Ecto neural progenitor cell (in vitro differentiated cells): ENCODE results near the gene RHBDF2.
"Not testable (repeated sequence)": the region's sequence is repeated elsewhere in the genome, so short reads cannot be mapped to it uniquely, and the experiment has no call there.

Source experiments
- DNase-seq: peaks from one replicate; pipeline ENCODE4 v3.0.0-alpha.2; 2018; ENCODE audit warnings: low spot score

Gene RHBDF2

GRCh38 chr17:76538281-76538931 lies 37.2 kb upstream of the RHBDF2 start:
- peak; percentile 72 for DNase-seq

GRCh38 chr17:76537578-76538280 lies 36.5 kb upstream of the RHBDF2 start, which contains the start of gene CYGB:
CYGB (minus strand) TSS chr17:76537709; CDS start chr17:76537542, 167 bp downstream.
- peak; percentile 78 for DNase-seq

GRCh38 chr17:76537288-76537577 lies 36.0 kb upstream of the RHBDF2 start:
- DNase-seq = no peak

GRCh38 chr17:76536511-76537287 lies 35.5 kb upstream of the RHBDF2 start:
- peak; percentile 55 for DNase-seq

- DNase-seq = no peak
These were observed 34.7 kb upstream of the RHBDF2 start for GRCh38 chr17:76535788-76536510.

GRCh38 chr17:76534831-76535732 lies 33.9 kb upstream of the RHBDF2 start:
- no peak for DNase-seq

GRCh38 chr17:76533640-76534359 lies 32.6 kb upstream of the RHBDF2 start:
- DNase-seq = not testable (repeated sequence)

GRCh38 chr17:76532072-76532651 lies 30.9 kb upstream of the RHBDF2 start:
- DNase-seq = no peak

- DNase-seq = no peak
These were observed 30.3 kb upstream of the RHBDF2 start for GRCh38 chr17:76531486-76532038.

GRCh38 chr17:76530811-76531485 lies 29.7 kb upstream of the RHBDF2 start:
- no peak for DNase-seq

- DNase-seq = no peak
These were observed 29.0 kb upstream of the RHBDF2 start for GRCh38 chr17:76530095-76530723.

- peak; percentile 84 for DNase-seq
These were observed 28.2 kb upstream of the RHBDF2 start for GRCh38 chr17:76529224-76530094.

GRCh38 chr17:76528528-76529223 lies 27.5 kb upstream of the RHBDF2 start:
- no peak for DNase-seq

GRCh38 chr17:76528156-76528527 lies 26.9 kb upstream of the RHBDF2 start:
- no peak for DNase-seq

- peak; percentile 76 for DNase-seq
These were observed 26.3 kb upstream of the RHBDF2 start for GRCh38 chr17:76527430-76528111.

- DNase-seq = not testable (repeated sequence)
These were observed 25.8 kb upstream of the RHBDF2 start for GRCh38 chr17:76527016-76527415.

GRCh38 chr17:76525513-76525833 lies 24.2 kb upstream of the RHBDF2 start:
- DNase-seq = not testable (repeated sequence)
